ENCODE results near the gene GJA4.

GJA4 gene

DNA sequence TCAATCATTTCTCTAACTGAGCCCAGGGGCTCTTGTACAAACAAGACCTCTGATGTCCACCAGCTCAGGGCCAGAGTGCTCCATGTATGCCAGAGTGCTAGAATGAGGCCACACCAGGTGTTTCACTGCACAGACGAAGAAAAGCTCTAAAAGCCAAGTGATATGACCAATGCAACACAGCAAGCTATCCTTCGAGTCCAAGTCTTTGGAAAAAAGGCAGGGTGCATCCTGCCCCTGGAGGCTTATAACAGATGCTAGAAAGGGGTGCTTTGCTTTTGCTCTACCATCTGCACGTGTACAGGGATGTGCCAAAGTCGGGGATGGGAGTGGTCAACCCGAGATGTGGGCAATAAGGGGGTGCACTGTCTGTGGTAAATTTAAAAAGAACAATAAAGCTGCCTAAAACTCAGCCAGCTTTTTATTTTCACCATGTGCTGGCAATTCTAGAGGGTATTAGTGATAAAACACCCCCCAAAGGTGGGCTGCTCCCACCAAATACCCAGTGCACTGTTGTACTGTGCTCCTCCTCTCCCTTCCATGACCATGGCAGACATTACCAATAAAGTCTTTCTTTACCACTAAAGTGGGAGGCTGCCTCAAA lies 34.6 kb downstream of the GJA4 start:
- H3K9me3 ChIP-seq (ENCODE audit: control insufficient read depth, low read length) = no peaks in the 10 kb centered on the region
- no peaks in the 10 kb centered on the region for H3K4me1 ChIP-seq

GRCh38 chr1:34828611-34829010 lies 35.8 kb downstream of the GJA4 start:
- no peak overlapping the region for H2AFZ ChIP-seq
- no peak overlapping the region for H3K4me2 ChIP-seq (ENCODE audit: low read length)
- H3K36me3 ChIP-seq (ENCODE audit: control insufficient read depth, insufficient read depth, low read length) = no peaks in the 10 kb centered on the region
- no peaks in the 10 kb centered on the region for H3K9me3 ChIP-seq (ENCODE audit: control insufficient read depth, low read length)
- no peaks in the 10 kb centered on the region for H3K4me1 ChIP-seq
- no peaks in the 10 kb centered on the region for H3K27me3 ChIP-seq (ENCODE audit: control insufficient read depth, insufficient read depth, low read length)
- H3K9ac ChIP-seq = no peak overlapping the region
- TF ChIP-seq, protein P1, sequence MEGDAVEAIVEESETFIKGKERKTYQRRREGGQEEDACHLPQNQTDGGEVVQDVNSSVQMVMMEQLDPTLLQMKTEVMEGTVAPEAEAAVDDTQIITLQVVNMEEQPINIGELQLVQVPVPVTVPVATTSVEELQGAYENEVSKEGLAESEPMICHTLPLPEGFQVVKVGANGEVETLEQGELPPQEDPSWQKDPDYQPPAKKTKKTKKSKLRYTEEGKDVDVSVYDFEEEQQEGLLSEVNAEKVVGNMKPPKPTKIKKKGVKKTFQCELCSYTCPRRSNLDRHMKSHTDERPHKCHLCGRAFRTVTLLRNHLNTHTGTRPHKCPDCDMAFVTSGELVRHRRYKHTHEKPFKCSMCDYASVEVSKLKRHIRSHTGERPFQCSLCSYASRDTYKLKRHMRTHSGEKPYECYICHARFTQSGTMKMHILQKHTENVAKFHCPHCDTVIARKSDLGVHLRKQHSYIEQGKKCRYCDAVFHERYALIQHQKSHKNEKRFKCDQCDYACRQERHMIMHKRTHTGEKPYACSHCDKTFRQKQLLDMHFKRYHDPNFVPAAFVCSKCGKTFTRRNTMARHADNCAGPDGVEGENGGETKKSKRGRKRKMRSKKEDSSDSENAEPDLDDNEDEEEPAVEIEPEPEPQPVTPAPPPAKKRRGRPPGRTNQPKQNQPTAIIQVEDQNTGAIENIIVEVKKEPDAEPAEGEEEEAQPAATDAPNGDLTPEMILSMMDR (IDR thresholded peaks at IDR 0.05) = no peak
- H3K27ac ChIP-seq = no peak overlapping the region
- no peaks in the 10 kb centered on the region for H3K79me2 ChIP-seq
- H3K4me3 ChIP-seq (ENCODE audit: low read depth, low read length) = no peak overlapping the region

More for the DNA sequence above, 34.6 kb downstream of the GJA4 start:
- Histone ChIP-seq H3K79me2 (no peaks in the 10 kb centered on the region), H3K36me3 (ENCODE audit: control insufficient read depth, insufficient read depth, low read length) (no peaks in the 10 kb centered on the region), H3K4me2 (ENCODE audit: low read length) (no peak overlapping the region), H3K9ac (no peak overlapping the region), H3K27me3 (ENCODE audit: control insufficient read depth, insufficient read depth, low read length) (no peaks in the 10 kb centered on the region), H2AFZ (no peak overlapping the region), H3K4me3 (ENCODE audit: low read depth, low read length) (no peak overlapping the region), H3K27ac (no peak overlapping the region)
- TF ChIP-seq, protein P1 (IDR thresholded peaks at IDR 0.05) = no peak

GRCh38 chr1:34829250-34829649 lies 36.5 kb downstream of the GJA4 start:
- H3K4me1 ChIP-seq = no peaks in the 10 kb centered on the region
- no peak overlapping the region for H3K4me2 ChIP-seq (ENCODE audit: low read length)
- H2AFZ ChIP-seq = no peak overlapping the region
- no peaks in the 10 kb centered on the region for H3K79me2 ChIP-seq
- no peaks in the 10 kb centered on the region for H3K9me3 ChIP-seq (ENCODE audit: control insufficient read depth, low read length)
- TF ChIP-seq, protein P1 (IDR thresholded peaks at IDR 0.05) = no peak
- no peak overlapping the region for H3K27ac ChIP-seq
- no peak overlapping the region for H3K4me3 ChIP-seq (ENCODE audit: low read depth, low read length)
- H3K9ac ChIP-seq = no peak overlapping the region
- no peaks in the 10 kb centered on the region for H3K36me3 ChIP-seq (ENCODE audit: control insufficient read depth, insufficient read depth, low read length)
- no peaks in the 10 kb centered on the region for H3K27me3 ChIP-seq (ENCODE audit: control insufficient read depth, insufficient read depth, low read length)

GRCh38 chr1:34831721-34832246 lies 39.0 kb downstream of the GJA4 start:
- H3K4me1 ChIP-seq = no peaks in the 10 kb centered on the region
- TF ChIP-seq, protein P1 (IDR thresholded peaks at IDR 0.05) = no peak
- no peaks in the 10 kb centered on the region for H3K79me2 ChIP-seq
- no peaks in the 10 kb centered on the region for H3K27me3 ChIP-seq (ENCODE audit: control insufficient read depth, insufficient read depth, low read length)
- no peak overlapping the region for H3K4me2 ChIP-seq (ENCODE audit: low read length)
- H3K4me3 ChIP-seq (ENCODE audit: low read depth, low read length) = no peak overlapping the region
- no peak overlapping the region for H3K9ac ChIP-seq
- no peaks in the 10 kb centered on the region for H3K9me3 ChIP-seq (ENCODE audit: control insufficient read depth, low read length)
- H3K27ac ChIP-seq = no peak overlapping the region
- no peaks in the 10 kb centered on the region for H3K36me3 ChIP-seq (ENCODE audit: control insufficient read depth, insufficient read depth, low read length)
- no peak overlapping the region for H2AFZ ChIP-seq

DNA sequence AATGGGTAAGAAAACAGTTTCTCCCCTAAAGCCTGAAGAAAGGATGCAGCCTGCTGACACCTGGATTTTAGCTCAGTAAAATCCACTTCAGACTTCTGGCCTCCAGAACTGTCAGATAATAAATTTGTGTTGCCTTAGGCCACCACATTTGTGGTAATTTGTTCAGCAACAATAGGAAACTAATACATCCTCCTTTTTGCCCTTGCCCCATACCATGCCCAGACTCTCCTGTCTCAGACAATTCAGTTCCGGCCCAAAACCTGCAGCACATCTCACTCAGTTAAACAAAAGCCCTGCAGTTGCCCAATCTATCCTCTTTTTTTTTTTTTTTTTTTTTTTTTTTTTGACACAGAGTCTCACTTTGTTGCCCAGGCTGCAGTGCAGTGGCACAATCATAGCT lies 40.9 kb downstream of the GJA4 start:
- no peak overlapping the region for H3K27ac ChIP-seq
- no peaks in the 10 kb centered on the region for H3K27me3 ChIP-seq (ENCODE audit: control insufficient read depth, insufficient read depth, low read length)
- no peak overlapping the region for H2AFZ ChIP-seq
- TF ChIP-seq, protein P1 (IDR thresholded peaks at IDR 0.05) = no peak
- no peak overlapping the region for H3K4me2 ChIP-seq (ENCODE audit: low read length)
- H3K9me3 ChIP-seq (ENCODE audit: control insufficient read depth, low read length) = no peaks in the 10 kb centered on the region
- no peak overlapping the region for H3K4me3 ChIP-seq (ENCODE audit: low read depth, low read length)
- no peaks in the 10 kb centered on the region for H3K36me3 ChIP-seq (ENCODE audit: control insufficient read depth, insufficient read depth, low read length)
- no peak overlapping the region for H3K9ac ChIP-seq
- H3K79me2 ChIP-seq = no peaks in the 10 kb centered on the region
- no peaks in the 10 kb centered on the region for H3K4me1 ChIP-seq

Data from parathyroid adenoma (tissue), 2 donors.